ENCODE results near the gene DEDD2. TPM values are rescaled to one million over a fixed set of nuclear protein-coding genes. Genes with fewer than 3 reads are reported as not detected.
A peak's percentile ranks its signal among the peaks of the same experiment; 100 is the strongest.

The DEDD2 gene
- polyA plus RNA-seq, 1 of the 3 experiments (the other 2 are of a cell fraction): 30.2 TPM

DNA sequence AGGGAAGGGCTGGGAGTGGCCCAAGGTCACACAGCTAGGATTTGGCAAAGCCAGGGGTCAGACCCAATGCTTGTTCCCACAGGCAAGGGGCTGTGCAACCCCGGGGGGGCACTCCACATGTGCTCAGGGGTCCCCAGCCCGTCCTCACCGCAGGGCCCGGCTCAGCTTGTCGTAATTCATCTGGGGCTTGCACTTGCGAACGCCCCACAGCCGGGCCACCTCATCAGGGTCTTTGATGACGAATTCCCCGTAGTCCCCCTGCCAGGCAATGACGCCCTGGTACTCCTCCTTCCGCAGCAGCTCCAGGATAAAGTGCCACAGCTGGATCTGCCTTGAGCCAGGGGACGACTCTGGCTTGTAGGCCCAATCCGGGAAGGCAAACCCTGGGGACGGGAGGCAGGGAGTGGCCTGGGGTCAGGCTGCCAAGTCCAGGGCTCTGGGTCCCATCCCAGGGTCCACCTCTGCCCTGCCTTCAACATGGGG, 32.7 kb upstream of the DEDD2 start:
- Histone ChIP-seq H3K9me2 (no peaks in the 10 kb centered on the region), H2AFZ (ENCODE audit: low read depth) (no peak overlapping the region), H3F3A (replicated peaks; ENCODE audit: insufficient read depth) (peaks cover 42% of the 10 kb centered on the region), H3K9ac (peak overlapping the region; percentile 57; the same call in 1 of the 2 replicates), H3K36me3 (replicated peaks in 1 of 2; ENCODE audit: control insufficient read depth in 1 of 2, insufficient read depth in 2 of 2, low read length in 1 of 2) (peaks cover 10 to 23% of the 10 kb centered on the region in 2 experiments), H3K27me3 (ENCODE audit: insufficient read depth) (no peaks in the 10 kb centered on the region), H3K9me3 (no peaks in the 10 kb centered on the region), H3K4me2 (peak overlapping the region; percentile 98), H3K27ac (ENCODE audit: low read depth in 2 of 2, low read length in 1 of 2) (peak overlapping the region; percentile 78 to 83), H3K79me2 (ENCODE audit: insufficient read depth) (peaks cover 72% of the 10 kb centered on the region), H3K4me3 (ENCODE audit: low read depth in 2 of 2, low read length in 1 of 2) (no peak overlapping the region; a peak in 1 of 4 replicates), H4K20me1 (ENCODE audit: insufficient read depth) (peaks cover 69% of the 10 kb centered on the region), H3K4me1 (ENCODE audit: control insufficient read depth in 1 of 2, insufficient read depth in 2 of 2, low read depth in 1 of 2, low read length in 1 of 2) (peaks cover 30 to 42% of the 10 kb centered on the region in 2 experiments)
- WGBS (ENCODE audit: low lambda C conversion rate): 89% methylated on average over 14 of the region's 15 CpGs
- no peak for DNase-seq
- POLR2A ChIA-PET: no interaction called here
- CTCF ChIA-PET: interaction anchor here (1.4 to 14.8 kb wide), 2 partner anchors 30 to 45 kb away, joined by 3 to 205 read pairs; no protein-coding TSS in a partner anchor
- no peak for TF ChIP-seq GABPA (IDR thresholded peaks at IDR 0.05; ENCODE audit: low read depth)
- TF ChIP-seq ELF1 (IDR thresholded peaks at IDR 0.05): no peak
- no peak for TF ChIP-seq FOXJ3 (CRISPR knock-in tag; IDR thresholded peaks at IDR 0.05)
- no peak for TF ChIP-seq TAF1 (IDR thresholded peaks at IDR 0.05; ENCODE audit: borderline replicate concordance, low read depth, low read length)
- TF ChIP-seq, protein P1, sequence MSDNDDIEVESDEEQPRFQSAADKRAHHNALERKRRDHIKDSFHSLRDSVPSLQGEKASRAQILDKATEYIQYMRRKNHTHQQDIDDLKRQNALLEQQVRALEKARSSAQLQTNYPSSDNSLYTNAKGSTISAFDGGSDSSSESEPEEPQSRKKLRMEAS (IDR thresholded peaks at IDR 0.05; ENCODE audit: low read depth): no peak
- TF ChIP-seq TCF12 (IDR thresholded peaks at IDR 0.05): no peak
- no peak for TF ChIP-seq RXRA (IDR thresholded peaks at IDR 0.05; ENCODE audit: borderline replicate concordance, low read depth)
- TF ChIP-seq SMC3 (IDR thresholded peaks at IDR 0.05; ENCODE audit: low read depth, low read length): no peak
- TF ChIP-seq, protein P2, sequence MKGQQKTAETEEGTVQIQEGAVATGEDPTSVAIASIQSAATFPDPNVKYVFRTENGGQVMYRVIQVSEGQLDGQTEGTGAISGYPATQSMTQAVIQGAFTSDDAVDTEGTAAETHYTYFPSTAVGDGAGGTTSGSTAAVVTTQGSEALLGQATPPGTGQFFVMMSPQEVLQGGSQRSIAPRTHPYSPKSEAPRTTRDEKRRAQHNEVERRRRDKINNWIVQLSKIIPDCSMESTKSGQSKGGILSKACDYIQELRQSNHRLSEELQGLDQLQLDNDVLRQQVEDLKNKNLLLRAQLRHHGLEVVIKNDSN (IDR thresholded peaks at IDR 0.05; ENCODE audit: borderline replicate concordance, low read depth): no peak
- TF ChIP-seq YY1 (IDR thresholded peaks at IDR 0.05; ENCODE audit: low read depth): no peak
- TF ChIP-seq MXI1 (IDR thresholded peaks at IDR 0.05; ENCODE audit: low read depth, low read length): no peak
- no peak for TF ChIP-seq POLR2AphosphoS5 (IDR thresholded peaks at IDR 0.05; ENCODE audit: low read depth, low read length)
- TF ChIP-seq RAD21 (IDR thresholded peaks at IDR 0.05; ENCODE audit: low read length): no peak
- TF ChIP-seq, protein P3, sequence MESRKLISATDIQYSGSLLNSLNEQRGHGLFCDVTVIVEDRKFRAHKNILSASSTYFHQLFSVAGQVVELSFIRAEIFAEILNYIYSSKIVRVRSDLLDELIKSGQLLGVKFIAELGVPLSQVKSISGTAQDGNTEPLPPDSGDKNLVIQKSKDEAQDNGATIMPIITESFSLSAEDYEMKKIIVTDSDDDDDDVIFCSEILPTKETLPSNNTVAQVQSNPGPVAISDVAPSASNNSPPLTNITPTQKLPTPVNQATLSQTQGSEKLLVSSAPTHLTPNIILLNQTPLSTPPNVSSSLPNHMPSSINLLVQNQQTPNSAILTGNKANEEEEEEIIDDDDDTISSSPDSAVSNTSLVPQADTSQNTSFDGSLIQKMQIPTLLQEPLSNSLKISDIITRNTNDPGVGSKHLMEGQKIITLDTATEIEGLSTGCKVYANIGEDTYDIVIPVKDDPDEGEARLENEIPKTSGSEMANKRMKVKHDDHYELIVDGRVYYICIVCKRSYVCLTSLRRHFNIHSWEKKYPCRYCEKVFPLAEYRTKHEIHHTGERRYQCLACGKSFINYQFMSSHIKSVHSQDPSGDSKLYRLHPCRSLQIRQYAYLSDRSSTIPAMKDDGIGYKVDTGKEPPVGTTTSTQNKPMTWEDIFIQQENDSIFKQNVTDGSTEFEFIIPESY (IDR thresholded peaks at IDR 0.05; ENCODE audit: borderline replicate concordance, low read depth): no peak
- TF ChIP-seq FOSL2 (IDR thresholded peaks at IDR 0.05; ENCODE audit: borderline replicate concordance, low read depth): no peak

DNA sequence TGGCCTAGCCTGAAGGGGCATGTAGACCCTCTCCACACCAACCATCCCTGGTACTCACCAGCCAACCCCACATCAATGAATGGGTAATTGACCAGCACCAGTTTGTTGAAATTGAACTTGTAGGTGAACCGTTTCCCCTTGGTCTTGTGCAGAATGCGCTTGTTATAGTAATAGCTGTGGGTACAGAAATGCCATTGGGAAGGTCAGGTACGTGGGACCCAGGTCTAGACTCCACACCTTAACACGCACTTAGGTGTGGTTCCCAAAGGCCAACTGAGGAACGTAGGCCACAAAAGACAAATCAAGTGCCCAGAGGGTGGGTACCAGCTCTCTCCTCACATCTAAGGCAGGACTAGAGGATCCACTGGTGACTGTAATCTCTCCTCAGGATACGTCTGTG, 32.3 kb upstream of the DEDD2 start:
- ChIA-PET CTCF (interaction anchor here (1.4 to 14.8 kb wide), 2 partner anchors 30 to 45 kb away, joined by 3 to 205 read pairs; no protein-coding TSS in a partner anchor), POLR2A (no interaction called here)
- H3K79me2 ChIP-seq (ENCODE audit: insufficient read depth): peaks cover 69% of the 10 kb centered on the region
- peaks cover 46% of the 10 kb centered on the region for H3F3A ChIP-seq (replicated peaks; ENCODE audit: insufficient read depth)
- peaks cover 10 to 23% of the 10 kb centered on the region in 2 experiments for H3K36me3 ChIP-seq (replicated peaks in 1 of 2; ENCODE audit: control insufficient read depth in 1 of 2, insufficient read depth in 2 of 2, low read length in 1 of 2)
- DNase-seq: no peak
- H3K9ac ChIP-seq: peak overlapping the region; percentile 57; the same call in 1 of the 2 replicates
- H3K4me1 ChIP-seq (ENCODE audit: control insufficient read depth in 1 of 2, insufficient read depth in 2 of 2, low read depth in 1 of 2, low read length in 1 of 2): peaks cover 30 to 46% of the 10 kb centered on the region in 2 experiments
- no peak overlapping the region for H2AFZ ChIP-seq (ENCODE audit: low read depth)
- peaks cover 69% of the 10 kb centered on the region for H4K20me1 ChIP-seq (ENCODE audit: insufficient read depth)
- H3K27ac ChIP-seq (ENCODE audit: low read depth in 2 of 2, low read length in 1 of 2): peak overlapping the region; percentile 78 to 83
- peak overlapping the region; percentile 98; the same call in 1 of the 2 replicates for H3K4me2 ChIP-seq
- no peaks in the 10 kb centered on the region for H3K9me3 ChIP-seq
- 86% methylated on average over 6 of the region's 6 CpGs for WGBS (ENCODE audit: low lambda C conversion rate)
- H3K27me3 ChIP-seq (ENCODE audit: insufficient read depth): no peaks in the 10 kb centered on the region
- H3K4me3 ChIP-seq (ENCODE audit: low read depth in 2 of 2, low read length in 1 of 2): no peak overlapping the region
- H3K9me2 ChIP-seq: no peaks in the 10 kb centered on the region
- TF ChIP-seq, protein P4, sequence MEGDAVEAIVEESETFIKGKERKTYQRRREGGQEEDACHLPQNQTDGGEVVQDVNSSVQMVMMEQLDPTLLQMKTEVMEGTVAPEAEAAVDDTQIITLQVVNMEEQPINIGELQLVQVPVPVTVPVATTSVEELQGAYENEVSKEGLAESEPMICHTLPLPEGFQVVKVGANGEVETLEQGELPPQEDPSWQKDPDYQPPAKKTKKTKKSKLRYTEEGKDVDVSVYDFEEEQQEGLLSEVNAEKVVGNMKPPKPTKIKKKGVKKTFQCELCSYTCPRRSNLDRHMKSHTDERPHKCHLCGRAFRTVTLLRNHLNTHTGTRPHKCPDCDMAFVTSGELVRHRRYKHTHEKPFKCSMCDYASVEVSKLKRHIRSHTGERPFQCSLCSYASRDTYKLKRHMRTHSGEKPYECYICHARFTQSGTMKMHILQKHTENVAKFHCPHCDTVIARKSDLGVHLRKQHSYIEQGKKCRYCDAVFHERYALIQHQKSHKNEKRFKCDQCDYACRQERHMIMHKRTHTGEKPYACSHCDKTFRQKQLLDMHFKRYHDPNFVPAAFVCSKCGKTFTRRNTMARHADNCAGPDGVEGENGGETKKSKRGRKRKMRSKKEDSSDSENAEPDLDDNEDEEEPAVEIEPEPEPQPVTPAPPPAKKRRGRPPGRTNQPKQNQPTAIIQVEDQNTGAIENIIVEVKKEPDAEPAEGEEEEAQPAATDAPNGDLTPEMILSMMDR (IDR thresholded peaks at IDR 0.05): no peak
- TF ChIP-seq POLR2AphosphoS5 (IDR thresholded peaks at IDR 0.05; ENCODE audit: low read depth, low read length) (no peak), RXRA (IDR thresholded peaks at IDR 0.05; ENCODE audit: borderline replicate concordance, low read depth) (no peak), EZH2phosphoT487 (IDR thresholded peaks at IDR 0.05; ENCODE audit: borderline replicate concordance, low read depth) (no peak), TCF12 (IDR thresholded peaks at IDR 0.05) (no peak)
- TF ChIP-seq, protein P5, sequence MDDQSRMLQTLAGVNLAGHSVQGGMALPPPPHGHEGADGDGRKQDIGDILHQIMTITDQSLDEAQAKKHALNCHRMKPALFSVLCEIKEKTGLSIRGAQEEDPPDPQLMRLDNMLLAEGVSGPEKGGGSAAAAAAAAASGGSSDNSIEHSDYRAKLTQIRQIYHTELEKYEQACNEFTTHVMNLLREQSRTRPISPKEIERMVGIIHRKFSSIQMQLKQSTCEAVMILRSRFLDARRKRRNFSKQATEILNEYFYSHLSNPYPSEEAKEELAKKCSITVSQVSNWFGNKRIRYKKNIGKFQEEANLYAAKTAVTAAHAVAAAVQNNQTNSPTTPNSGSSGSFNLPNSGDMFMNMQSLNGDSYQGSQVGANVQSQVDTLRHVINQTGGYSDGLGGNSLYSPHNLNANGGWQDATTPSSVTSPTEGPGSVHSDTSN (IDR thresholded peaks at IDR 0.05): no peak
- TF ChIP-seq, protein P6, sequence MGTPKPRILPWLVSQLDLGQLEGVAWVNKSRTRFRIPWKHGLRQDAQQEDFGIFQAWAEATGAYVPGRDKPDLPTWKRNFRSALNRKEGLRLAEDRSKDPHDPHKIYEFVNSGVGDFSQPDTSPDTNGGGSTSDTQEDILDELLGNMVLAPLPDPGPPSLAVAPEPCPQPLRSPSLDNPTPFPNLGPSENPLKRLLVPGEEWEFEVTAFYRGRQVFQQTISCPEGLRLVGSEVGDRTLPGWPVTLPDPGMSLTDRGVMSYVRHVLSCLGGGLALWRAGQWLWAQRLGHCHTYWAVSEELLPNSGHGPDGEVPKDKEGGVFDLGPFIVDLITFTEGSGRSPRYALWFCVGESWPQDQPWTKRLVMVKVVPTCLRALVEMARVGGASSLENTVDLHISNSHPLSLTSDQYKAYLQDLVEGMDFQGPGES (IDR thresholded peaks at IDR 0.05; ENCODE audit: low read depth, low read length): no peak
